ENCODE data around the gene SPP2.

Gene SPP2

DNA sequence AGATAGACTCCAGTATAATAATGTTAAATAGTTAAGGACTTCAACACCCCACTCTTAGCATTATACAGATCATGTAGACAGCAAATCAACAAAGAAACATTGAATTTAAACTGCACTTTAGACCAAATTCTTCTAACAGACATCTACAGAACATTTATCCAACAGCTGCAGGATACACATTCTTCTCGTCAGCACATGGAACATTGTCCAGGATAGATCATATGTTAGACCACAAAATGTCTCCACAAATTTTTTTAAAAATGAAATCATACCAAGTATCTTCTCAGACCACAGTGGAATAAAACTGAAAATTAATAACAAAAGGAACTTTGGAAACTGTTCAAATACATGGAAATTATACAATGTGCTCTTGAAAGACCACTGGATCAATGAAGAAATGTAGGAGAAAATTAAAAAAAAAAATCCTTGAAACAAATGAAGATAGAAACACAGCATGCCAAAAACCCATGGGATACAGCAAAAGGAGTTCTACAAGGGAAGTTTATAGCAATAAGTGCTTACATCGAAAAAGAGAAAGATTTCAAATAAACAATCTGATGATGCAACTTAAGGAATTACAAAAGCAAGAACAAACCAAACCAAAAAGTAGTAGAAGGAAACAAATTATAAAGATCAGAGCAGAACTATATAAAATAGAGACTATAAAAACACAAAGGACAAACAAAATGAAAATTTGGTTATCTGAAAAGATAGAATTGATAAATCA, 12.3 kb upstream of the SPP2 start:
- no peak for DNase-seq (ENCODE audit: low spot score)

DNA sequence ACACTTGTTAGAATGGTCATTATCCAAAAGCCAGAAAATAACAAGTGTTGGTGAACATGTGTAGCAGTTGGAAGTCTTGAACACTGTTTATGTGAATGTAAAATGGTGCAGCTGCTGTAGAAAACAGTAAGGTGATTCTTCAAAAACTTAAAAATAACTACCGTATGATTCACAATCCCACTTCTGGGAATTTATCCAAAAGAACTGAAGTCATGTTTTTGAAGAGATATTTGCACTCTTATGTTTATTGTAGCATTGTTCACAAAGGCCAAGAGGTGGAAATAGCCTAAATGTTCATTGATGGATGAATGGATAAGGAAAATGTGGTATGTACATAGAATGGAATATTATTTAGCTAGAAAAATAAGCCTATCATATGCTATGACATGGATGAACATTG, 6.3 kb upstream of the SPP2 start:
- DNase-seq (ENCODE audit: low spot score): no peak

DNA sequence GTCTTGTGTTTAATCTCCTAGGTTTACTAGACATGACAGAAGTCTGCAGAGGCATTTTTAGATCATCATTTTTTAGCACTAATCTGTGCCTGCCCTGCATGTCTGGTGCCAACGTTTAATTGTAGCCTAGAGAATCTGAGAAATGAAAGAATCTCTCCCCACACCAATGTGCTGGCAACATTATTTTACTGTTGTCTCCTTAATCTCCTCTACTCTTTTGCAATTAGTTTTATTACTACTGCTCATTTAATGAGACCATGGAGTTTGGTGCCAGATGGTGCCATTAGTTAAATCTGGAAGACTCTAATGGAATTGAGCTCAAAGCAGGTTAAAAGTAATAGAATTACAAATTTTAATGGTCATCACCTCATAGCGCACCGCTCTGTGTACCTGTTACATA, 4.0 kb upstream of the SPP2 start:
- no peak for DNase-seq (ENCODE audit: low spot score)

DNA sequence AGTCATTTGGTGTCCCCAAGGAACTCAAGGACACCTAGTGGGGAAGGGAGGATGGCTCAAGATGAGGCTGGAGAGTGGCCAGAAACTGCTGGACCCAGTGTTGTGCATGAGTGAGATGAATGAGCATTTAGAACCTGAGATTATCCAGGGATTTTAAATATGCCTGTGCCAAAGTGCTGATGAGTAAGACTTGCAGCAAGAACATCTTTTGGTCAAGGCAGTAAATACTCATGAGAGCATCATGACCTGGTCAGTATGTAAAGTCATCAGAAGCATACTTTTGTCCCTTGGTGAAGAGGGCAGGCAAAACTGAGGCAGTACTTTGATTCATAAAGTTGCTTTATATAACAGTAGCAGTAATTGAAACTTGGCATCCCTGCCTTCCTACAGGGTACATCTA, 3.1 kb upstream of the SPP2 start:
- DNase-seq (ENCODE audit: low spot score): no peak

DNA sequence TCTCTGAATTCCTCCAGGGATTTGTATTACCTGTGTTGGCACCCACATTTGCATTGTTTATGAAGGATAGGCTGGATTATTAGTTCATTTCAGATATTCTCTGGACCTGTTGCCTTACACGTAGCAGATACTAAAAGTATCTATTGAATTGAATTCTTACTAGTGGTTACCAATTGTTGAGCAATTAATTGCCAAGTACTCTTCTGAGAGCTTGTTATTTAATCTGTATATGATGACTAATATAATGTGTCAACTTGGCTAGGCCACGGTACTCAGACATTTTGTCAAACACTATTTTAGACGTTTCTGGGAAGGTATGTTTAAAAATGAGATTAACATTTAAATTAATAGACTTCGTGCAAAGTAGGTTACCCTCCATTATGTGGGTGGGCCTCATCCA, 2.5 kb upstream of the SPP2 start:
- DNase-seq (ENCODE audit: low spot score): no peak

DNA sequence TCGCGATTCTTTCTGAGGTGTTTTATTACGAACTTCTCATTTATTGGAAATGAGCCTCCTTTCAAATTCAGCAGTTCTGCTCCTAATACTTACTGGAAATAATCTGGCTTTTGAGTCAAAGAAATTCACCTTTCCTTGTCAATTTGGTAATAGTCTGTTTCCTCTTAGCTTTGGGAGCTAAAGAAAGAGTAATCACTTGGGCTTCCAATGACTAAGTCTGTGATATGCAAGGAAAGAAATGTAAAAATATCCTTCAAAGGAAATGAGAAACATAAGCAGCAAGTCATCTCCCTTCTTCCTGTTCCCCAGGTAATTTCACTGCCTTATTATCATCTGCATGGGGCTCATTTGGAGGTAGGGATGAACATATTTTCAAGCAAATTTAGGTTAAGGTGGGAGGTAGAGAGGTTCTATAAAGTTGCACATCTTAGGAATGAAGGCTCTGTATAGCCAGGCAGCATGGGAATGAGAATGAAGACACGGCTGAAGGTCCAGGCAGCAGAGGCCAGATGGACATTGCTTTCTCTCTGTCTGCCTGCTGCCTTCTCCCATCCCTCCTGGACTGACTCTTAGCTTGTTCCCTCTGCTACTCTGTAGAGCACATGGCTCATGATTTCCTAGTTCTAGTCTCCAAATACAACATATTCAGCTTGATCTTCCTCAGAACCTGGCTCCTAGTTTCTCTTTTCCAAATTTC, 1.0 kb downstream of the SPP2 start:
- DNase-seq (ENCODE audit: low spot score): no peak

DNA sequence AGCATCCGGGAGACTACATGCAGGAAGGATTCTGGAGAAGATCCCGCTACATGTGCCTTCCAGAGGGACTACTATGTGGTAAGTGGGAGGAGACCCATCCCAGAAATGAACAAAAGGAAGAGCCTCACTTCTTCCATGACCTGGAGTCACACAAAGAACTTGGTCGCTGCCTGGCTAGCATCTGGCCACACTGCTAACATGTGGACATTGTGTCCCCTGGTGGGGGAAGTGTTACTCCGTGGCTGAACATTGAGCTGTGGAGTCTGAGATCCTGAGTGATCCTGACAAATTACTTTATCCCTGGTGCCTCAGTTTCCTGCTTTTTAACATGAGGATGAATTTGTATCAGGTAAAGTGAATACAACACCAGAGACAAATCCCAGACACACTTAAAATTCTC, 8.4 kb downstream of the SPP2 start:
- DNase-seq (ENCODE audit: low spot score): no peak

DNA sequence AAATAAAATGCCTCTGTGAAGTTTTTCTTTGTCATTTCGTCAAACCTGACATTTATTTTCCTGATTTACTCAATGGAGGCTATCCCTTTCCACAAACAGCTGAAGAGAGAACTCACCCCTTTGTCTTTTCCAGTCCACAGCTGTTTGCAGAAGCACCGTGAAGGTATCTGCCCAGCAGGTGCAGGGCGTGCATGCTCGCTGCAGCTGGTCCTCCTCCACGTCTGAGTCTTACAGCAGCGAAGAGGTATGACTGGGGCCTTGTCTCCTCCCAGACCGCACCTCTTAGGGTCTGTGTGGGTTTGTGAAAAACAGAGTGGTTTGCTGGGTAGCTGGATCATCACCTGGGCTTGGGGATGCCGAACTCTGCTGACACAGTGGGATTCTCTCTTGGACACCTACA, 9.7 kb downstream of the SPP2 start:
- no peak for DNase-seq (ENCODE audit: low spot score)

DNA sequence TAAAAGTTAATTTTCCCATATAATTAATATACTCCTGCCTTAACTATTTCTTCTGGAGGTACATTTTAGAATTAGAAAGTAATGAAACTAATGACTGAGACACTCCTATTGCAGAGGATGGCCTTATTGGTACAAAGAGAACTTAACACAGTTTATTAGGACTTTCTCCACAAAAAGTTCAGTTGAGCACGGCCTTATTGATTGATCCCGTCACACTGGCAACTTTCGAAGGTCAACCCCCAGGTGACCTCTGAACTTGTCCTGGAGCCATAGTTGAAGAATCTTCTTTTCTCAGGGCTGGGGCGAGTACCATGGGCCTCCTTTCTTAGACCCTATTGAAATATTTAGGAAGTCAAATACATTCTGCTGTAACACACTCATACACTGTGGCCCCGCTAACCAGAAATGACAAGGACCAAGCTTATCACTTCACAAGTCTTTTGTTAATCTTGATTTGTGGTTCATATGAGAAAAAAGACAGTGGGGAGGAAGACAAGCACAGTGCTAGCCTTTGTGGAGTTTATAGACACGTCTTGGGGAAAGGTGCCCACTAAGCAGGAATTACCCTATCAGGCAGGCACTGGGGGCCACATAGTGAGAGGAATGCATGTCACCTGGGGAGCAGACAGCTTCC, 11.2 kb downstream of the SPP2 start:
- no peak for DNase-seq (ENCODE audit: low spot score)

DNA sequence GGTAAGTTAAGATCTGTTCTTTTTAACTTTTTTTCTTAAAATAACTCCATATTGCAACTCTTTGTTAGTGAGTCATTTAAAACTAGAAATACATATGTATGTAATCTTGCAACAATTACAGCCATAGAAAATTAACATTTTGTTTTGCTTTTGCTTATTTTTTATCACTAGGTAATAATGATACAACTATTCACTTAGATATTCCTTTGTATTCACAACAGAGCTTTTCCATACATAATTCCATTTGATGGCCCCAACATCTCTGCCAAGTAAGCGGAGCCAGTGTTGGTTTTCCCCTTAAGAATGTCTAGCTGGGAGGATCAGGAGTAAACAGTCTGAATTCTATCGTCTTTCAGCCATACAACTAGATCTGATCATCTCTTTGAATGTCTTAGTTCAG, 16.1 kb downstream of the SPP2 start:
- no peak for DNase-seq (ENCODE audit: low spot score)

DNA sequence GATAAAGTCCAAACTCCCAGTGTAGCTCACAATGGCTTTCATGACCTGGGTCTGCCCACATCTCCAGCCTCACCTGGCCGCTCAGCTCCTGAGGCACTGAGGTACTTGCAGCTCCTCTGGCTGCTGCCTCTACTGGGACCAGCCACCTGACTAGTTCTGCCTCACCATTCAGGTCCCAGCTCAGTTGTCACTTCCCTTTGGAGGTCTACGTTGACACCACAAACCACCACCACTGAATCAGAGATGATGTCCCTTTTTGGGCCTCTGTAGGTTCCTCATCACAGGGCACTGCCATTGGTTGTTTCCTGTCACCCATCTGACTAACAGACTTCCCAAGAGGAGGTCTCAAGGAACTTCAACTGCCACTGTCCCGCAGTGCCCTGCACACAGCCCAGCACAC, 21.2 kb downstream of the SPP2 start:
- DNase-seq (ENCODE audit: low spot score): no peak

DNA sequence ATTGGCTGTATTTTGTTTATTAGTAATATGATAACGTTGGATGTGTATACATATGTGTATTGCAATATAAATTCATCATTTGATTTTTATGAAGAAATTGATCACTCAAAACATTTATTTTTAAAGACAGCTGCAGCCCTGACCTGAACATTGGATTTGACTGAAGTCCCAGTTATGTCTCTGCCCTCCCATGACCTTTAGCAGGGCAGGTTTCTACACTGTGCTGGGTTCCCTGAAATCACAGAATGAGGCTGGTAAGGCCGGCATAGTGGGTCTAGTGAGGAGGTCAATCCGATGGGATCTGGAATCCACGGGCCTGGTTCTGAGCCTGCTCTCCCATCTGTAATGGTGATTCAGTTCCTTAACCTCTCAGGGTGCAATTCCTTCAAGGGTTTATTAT, 22.0 kb downstream of the SPP2 start:
- no peak for DNase-seq (ENCODE audit: low spot score)

DNA sequence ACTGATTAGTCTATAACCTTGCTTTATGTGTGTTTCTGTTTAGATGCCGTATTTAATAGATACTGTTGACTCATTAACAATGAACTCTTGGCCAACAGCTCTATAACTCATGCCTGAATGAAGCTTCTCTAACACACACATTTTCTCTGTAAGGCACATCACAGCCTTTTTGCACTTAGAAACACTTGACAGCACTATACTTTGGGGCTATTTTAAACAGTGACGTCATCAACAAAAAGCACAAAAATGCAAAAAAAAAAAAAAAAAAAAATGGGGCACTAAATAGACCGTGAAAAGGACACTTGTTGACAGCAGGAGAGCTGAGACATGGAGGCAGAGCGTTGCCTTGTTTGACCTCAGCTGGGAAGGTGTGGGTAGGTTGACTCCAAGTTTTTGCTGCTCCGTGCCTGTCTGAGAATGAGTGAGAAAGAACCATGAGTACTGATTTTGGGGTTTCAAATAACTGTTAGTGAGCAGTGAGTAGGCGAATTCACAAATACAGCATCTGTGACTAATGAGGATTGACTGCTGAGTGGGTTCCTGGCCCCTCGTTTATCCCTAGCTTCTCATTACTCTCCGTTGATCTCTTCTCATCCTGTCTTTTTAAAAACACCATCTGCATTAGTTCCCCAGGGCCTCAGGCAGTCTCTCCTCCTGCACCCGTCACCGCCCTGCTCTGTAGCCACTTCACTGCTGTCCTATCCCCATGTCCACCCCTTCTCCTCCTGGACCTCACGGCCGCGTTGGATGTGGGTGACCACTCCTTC, 24.4 kb downstream of the SPP2 start:
- DNase-seq (ENCODE audit: low spot score): no peak

DNA sequence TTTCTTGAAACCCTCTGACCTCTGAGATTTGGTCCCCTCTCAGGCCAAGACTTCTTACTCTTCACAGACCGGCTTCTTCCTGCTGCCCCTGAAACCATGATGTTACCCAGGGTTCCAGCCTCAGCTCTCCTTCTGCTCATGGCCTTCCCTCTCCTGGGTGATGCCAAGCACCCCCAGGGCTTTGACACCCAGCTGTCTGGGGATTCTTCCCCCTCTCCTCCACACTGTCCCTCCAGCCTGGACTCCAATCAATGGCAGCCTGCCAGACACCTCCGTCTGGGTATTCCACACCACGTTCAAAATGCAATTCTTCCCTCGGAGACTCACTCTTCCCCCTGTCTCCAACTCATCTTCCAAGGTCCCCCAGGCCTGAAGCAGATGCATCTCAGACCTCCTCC, 25.0 kb downstream of the SPP2 start:
- DNase-seq (ENCODE audit: low spot score): no peak

DNA sequence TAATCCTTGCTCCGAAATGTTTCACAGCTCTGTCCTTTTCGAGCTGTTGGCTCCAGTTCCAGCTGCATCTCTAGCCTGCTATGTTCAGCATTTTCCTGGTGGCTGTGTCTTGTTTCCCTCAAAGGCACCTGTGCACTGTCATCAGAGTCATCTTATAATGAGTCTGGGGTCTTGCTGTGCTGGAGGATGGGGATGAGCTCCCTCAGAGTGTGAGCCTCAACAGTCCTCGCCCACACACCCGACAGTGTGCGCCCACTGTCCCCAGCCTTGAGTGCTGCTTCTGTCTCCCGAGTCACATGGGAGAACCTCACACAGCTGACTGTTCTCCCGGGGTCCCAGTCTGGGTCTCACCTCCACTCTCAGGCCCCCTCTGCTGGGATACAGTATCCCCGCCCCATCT, 25.4 kb downstream of the SPP2 start:
- no peak for DNase-seq (ENCODE audit: low spot score)

DNA sequence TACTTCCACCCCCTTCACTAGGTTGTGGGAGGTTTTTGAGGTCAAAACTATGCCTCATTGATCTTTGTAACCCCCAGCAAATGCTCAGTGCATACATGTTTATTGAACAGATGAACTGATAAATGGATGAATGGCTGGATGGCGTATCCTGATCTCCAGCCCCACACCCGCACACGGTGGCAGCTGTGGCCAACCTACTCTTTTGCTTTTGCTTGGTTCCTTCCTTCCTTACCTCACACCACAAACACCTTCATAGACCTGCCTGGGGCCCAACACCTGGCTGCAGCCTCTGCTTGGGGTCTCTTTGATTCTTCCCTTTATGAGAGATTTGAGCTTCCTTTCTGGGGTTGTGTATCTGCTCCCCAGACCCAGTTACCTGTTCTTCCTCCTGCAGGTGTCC, 25.9 kb downstream of the SPP2 start:
- DNase-seq (ENCODE audit: low spot score): no peak

DNA sequence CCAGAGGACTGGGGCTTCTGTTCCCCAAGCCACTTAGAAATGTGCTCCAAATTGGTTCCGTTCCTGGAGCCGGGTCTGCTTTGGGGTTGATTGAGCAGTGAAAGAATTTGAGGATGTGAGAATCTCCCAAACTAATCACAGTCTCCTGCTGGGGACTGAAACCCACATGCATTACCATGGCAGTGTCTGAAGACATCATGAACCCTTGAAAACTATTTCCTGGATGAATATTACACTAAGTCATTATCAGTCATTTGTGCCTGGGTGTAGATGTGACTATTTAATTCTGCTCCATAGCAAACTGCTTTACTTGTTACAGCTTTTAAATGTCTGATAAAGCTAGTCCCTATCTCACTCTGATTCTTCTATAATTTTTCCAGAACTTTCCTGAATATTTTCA, 27.6 kb downstream of the SPP2 start:
- DNase-seq (ENCODE audit: low spot score): no peak

DNA sequence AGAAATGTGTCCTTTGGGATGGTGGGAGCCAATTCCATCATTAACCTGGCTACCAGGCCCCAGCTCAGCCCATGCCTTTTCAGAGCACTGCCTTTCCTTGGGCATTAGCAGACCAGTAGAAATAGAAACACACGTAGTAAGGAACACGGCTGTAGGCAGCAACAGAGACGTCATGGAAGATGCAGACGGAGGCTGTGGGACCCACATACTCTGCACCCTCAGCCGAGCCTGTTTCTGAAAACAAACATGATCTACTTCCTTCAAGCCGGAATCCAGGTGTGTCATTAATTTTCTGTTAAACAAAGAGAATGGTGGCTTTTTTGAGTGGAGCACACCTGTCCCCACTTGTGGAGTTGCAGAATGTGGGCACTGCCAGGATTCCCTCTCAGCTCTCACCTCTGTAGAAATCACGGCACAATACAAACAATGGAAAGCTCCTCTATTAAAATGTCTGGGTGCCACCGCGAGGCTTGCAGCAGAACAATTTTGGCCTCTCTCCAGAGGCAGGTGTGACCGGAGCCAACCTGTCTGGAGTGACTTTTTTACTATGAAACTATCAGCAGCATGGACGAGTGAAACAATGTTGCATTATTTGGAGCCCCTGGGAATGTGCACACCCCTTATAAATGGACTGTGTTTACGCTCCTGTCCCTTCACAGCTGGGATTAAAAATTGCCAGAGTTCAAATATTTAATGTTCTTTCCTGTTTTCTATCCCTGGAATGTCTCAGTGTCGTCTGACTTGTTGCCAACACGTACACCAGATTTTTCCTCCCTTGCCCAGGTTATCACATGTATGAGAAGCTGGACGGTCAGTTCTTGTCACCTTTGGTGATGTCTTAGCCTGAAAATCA, 31.7 kb downstream of the SPP2 start:
- no peak for DNase-seq (ENCODE audit: low spot score)

DNA sequence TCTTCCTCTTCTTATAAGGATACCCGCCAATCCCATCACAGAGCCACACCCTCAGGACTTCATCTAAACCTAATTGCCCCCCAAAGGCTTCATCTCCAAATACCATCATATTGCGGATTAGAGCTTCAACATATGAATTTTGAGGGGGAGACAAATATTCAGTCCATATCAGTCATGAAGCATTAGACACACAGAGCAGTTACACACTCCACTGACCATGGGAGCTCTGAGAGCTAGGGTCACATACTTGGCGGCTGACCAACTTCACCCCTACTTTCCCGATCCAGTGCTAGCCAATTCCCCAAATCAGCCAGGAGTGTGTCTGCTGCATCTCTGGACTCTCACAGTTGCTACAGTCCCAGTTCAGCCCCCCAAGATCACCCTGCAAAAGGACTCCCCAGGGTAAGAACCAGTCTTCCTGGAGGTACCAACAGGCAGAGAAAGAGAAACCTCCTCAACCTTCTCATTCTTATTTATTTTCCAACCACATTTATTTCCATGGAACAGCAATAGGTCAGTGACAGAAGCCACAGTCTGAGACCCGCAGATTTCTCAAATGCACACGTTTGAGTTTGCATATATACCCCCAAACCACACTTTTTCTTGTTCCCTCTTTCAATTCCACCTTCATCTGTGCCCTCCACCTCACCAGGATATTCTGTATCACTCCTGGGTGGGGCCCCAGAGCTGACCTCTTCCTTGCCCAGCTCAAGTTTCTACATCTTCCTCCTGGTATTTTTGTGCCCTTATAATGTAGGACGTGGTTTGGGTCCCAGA, 33.3 kb downstream of the SPP2 start:
- no peak for DNase-seq (ENCODE audit: low spot score)

DNA sequence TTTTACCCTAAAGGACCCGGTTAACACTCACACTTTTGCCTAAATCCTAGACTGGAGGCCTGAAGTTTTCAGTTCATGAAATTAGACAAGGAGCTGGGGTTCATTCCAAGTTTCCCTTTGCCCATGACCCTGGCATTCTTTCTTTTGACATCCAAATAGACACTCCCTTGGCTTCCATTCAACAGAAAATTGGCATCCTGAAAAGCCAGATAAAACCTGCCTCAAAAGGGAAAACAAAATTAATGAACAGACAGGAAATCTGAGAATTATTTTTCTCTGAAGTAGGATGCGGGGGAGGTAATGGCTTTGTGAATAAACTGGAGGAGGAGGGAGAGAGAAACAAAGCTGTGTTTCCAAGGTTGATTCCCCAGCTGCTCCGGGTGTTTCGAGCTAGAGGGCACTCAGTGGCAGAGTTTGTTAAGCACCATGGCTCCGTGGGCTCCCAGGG, 41.0 kb downstream of the SPP2 start:
- no peak for DNase-seq (ENCODE audit: low spot score)

DNA sequence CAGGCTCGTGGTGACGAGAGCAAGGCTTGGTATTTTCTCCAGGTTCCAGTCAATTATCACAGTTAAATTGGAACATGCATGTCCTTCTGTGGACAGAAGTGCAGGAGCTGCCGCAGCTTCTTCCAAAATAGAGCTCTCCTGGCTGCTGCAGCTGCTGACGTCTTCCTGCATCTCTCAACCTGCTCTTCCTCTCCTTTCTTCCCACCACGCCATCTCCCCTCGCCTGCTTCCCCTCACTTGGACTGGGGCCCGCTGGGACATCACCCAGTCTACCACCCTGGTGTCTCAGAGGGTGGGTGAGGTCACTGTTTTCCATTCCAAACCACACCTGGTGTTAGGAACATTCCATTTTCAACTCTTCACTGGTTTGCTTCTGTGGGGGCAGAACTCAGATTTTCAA, 41.4 kb downstream of the SPP2 start:
- no peak for DNase-seq (ENCODE audit: low spot score)

Measured in germinal center (tissue), 1 donor.